T-helper 22 cell (primary cell): Measurements from ENCODE around the gene LAMTOR3.

Source experiments
- DNase-seq: peaks from one replicate; pipeline ENCODE4 v3.0.0-alpha.2; 2020; ENCODE audit warnings: low read depth

Gene LAMTOR3

DNA sequence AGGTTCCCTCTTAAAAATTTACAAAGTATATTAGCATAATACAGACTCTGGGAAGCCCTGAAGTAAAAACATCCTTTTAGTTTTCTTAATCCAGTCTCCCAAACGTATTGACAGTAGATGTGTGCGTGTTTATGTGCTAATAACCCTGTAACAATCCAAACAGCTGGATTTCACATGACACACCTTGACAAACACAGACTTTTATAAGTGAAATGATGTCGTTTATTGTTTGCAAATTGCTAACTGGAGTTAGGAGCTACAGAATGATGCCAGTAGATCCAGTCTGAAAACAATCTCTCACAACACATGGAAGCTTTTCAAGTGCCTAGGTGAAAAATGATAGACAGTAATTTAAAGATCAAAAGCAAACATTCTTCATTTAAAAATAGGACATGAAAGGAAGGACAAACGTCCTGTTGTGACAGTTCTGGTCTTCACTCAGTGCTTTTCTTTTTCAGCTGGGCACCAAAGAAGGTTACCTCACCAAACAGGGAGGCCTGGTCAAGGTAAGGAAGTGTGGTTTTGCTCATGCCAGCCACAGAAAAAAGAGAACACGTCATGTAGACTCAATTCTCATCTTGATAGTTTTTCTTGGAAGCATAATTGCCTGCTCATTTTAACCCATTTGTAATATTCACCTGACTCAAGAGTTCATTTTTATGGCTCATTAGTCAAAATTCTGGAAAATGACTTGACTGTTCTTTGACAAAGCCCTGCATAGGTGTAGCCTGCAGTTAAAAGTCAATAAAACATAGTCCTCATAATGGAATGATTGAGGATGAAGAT, 32.9 kb downstream of the LAMTOR3 start:
- DNase-seq, result no peak

DNA sequence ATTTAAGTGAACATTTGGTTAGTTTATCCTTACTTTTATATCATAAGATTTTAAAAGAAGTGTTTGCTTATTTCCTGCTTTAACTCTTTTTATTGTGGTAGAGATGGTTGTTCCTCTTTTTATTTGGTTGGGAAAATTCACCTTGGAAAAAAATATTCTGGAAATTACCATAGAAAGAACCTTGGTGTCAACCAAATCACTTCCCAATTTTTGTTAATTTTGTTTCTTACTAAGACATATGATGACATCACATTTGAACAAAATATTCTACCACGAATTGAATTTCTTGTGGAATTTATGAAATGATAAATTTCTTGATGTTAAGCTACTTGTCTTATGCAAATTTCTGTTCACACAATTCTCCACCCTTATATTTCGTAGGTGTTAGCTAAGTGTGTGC, 33.7 kb downstream of the LAMTOR3 start:
- no peak for DNase-seq

DNA sequence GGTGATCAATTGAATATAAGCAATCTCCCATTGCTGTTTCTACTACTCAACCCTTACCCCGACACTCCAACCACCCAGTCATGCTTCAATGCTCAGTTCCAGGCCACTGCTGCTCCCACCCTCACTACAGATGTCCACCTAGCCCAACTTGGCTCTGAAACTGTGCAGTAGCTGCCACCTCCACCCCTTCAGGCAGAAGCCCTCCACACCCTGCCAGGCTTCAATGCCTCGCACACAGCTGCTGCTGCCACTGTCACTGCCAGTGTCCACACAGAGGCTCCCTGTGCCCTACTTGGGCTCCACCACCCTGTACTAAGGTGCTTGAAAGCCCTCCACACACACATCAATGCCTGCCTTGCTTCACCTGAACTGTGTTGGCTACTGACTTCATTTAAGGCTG, 34.6 kb downstream of the LAMTOR3 start:
- no peak for DNase-seq

DNA sequence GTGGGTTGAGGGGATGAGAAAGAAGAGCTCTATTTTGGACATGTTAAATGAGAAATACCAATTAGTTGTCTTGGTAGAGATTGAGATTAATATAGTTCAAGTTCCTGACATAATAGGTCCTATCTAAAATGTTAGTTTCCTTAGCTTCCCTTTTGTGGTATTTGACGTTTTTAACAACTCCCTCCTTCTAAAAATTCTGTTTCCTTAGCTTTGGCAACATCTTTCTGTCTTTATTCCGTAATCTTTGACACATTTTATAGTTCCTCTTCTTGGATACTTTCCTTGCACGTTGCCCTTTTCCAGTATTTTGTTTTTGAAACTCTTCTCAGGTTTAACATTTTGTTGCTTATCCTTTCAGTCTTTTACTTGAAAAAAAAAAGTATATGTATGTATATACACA, 36.9 kb downstream of the LAMTOR3 start:
- no peak for DNase-seq

DNA sequence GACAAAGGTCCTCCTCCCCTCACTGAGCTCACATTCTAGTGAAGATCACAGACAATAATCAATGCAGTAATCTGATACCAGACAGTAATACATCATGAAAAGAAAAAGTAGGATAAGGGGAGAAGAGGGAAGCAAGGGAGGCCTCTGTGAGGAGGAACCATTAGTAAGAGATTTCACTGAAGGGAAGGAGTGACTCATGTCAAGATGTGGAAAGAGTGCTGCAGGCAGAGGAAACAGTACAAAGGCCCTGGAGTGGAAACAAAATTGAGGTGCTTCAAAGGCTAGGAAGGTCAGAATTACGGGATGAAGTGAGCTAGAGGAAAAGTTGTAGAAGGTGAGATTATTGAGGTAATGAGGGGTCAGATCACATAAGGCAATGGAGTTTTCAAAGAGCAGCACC, 38.1 kb downstream of the LAMTOR3 start:
- no peak for DNase-seq

DNA sequence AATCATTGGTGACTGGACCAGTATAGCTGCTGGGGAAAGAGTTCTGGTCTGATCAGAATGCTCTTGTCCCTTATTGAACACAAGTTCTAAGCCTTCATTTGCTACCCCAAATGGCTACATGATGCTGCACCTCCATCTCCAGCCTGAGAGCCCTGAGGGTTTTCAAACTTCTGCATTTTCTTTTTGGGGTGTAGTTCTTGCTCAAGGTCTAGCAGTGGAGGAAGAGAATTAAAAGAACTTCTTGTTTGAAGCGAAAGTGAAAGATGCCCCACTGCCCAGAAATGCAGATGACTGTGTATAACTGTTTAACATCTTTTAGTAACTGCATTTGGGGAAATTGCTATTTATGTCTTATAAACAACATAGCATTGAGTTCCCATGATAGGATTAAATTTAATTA, 38.5 kb downstream of the LAMTOR3 start:
- no peak for DNase-seq

DNA sequence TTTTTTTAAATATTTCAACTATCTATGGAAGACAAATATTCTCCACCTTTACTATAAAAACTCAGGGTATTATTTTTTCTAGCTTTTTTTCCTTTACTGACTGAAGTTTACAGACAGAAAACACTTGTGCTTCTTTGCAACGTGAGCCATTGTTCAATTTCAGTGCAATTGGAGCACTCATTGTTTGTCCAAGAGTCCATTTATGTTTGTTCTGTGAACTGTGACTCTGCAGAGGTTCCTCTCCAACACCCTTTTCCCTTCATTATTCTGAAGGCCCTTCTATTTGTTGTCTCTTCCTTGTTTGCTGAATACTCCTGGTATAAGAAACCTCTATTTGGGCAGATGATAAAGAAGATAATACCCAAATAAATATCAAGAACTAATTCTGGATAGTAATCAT, 40.2 kb downstream of the LAMTOR3 start:
- no peak for DNase-seq

DNA sequence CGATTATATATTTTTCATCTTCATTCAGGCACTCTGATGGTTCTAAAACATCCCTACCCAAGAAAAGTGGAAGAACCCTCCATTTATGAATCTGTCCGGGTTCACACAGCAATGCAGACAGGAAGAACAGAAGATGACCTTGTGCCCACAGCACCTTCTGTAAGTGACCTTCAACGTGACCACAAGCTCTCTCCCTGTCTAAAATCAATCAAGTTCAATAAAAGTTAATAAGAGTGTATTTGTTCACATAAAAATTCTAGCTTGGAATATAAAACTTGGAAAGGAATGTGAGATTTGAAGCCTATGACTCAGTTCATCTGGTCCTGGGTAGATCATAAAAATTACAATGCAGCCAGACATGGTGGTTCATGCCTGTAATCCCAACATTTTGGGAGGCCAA, 41.0 kb downstream of the LAMTOR3 start:
- no peak for DNase-seq

DNA sequence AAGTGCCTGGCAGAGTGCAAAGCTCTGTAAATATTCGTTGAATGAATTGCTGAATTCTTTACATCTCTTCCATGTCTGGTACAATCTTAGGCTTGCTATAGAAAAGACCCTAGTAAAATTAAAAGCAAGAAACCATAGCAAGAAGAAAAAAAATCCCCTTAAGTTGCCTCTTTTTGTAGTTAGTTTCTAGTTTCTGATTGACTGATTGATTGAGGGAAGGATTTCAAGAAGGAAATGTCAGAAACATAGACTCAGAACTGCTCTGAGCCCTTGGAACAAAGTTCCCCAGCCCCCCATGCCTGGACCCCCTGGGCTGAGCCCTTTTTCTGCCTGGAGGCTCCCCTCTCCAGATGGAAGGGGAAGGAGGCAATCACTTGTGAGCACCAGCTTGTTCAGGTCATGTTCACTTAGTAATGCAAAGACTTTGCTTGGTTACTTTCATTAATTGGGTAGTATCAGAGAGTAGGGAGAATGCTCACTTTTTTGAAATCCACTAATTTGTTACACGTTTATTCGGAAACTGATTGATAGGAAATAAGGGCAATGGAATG, 42.0 kb downstream of the LAMTOR3 start:
- DNase-seq, result no peak

DNA sequence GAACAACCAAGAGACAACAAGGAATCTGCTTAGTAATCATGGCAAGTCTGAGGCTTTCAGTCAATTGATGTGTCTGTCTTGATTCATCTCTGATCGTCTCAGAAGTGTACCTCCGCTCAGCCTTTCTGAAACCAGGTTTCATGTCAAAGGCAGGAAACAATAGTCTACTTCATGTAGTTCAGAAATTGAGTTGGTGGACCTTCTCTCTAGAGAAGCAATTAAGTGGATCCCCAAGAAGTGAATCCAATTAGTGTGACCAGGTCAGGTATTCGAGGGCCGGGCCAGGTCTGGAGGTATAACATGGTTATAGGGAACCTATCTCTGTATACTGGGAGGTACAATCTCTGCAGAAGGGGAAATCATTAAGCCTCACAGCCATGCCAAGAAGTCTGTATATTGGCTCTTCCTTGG, 45.6 kb downstream of the LAMTOR3 start:
- DNase-seq, result no peak

DNA sequence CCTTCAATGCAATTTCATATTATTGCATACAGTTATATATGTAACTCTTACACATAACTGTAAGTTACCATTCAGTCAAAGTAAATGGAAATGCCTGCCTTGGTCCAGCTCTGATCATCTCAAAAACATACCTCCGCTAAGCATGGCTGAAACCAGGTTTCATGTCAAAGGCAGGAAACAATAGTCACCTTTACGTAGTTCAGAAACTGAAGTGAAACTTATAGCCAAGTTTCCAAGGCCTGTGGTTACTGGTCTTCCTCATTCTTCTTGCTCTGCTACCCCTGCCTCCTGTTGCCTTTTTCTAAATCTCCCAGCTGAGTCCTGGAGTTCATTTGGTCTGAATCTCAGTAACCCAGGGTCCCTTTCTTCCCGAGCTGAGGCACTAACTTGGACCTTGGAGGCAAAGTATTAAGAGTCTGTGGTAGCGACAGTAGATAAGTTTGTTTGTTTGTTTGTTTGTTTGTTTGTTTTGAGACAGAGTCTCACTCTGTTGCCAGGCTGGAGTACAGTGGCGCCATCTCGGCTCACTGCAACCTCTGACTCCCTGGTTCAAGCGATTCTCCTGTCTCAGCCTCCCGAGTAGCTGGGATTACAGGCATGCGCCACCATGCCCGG, 46.8 kb downstream of the LAMTOR3 start:
- no peak for DNase-seq

DNA sequence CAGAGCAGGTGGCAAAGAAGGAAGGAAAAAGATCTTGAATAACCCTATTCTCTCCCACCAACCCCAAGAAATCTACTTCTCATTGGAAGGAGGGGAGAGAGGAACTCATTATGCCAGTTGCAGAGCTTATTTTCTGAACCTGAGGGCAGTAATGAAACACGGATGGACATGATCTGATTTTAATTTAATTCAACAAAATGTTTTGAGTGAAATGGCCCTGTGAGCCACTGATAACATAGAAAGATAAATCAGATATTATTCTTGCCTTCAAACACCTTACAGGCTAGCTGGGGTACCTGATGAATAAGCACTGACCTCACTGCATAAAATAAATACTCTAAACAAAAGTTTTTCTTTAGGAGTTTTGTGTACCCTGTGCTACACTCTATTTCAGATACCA, 47.3 kb downstream of the LAMTOR3 start:
- DNase-seq, result no peak

DNA sequence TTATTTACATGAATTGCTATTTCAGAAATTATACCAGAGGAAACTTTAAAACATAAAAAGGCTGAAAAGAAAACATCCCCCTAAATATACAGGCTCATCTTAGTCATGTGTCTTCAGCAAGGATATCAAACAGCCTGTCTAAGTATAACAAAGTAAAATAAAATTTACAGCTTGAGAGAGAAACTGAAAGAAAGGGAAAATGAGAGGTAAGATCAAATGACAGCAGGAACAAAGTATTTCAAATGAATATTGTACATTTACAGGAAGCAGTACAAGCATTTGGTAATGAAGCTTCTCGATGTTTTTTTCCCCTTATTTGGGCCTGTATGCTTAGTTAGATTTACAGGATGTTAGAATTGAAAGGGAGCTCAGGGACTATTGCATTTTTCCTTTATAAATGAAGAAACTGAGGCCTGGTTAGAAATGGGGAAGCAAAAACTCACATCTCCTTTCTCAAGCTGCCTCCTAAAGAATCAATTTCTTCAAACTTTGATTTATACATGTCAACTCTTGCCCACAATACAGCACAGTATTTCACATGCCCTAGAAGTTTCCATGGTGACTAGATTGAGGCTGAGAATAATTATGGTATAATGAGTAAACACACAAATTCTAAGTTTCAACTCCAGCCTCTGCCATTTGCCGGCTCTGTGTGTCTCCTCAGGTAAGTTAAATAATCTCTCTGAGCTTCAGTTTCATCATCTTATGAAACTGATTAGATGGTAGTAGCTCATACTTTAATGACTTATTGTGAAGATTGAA, 48.3 kb downstream of the LAMTOR3 start:
- no peak for DNase-seq

DNA sequence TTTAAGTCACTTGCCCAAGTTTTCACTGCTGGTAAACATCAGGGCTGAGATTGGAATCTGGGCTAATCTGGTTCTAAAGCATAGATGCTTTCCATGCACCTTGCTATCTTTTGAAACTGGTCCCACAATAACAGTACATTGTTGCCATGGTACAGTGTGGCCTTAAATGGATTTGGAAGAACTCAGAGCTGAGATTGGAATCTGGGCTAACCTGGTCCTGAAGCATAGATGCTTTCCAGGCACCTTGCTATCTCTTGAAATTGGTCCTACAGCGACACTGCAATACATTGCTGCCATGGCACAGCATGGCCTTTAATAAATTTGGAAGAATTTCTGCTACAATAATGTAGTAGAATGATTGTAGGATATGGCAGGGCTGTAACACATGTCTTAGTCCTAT, 49.0 kb downstream of the LAMTOR3 start:
- no peak for DNase-seq

DNA sequence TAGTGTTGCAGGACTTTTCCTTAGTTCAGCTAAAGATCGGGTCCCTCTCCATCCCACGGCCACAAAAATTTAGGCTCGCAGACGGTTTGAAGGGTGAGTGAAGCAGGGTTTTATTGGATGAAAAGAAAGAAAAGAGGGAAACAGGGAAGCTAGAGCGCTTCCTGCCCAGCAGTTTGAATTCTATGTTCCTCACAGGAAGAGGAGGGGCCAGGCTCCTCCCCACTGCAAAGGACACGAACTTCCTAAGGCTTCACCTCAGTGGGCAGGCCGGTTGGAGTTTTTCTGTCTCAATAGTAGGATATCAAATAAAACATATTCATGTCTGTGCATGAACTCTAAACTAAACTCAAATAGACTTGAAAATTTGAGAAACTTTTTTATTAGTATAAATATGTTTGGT, 50.2 kb downstream of the LAMTOR3 start:
- DNase-seq, result no peak

DNA sequence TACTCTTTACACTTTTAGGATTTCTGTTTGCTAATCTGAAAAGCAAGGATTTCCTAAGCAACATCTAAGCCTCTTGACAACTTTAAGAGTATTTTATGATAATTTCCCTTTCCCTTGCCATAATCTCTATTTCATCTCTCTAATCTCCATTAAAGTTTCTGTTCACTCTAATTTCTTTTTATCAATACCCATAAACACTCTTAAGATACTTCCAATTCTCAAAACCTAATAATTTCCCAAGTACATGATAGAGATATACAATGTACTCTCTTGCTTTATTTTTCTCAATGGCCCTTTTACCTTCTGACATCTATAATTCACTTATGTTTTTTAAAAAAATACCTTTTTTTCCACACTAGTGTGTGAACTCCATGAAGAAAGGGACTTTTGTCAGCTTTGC, 50.8 kb downstream of the LAMTOR3 start:
- DNase-seq, result no peak

DNA sequence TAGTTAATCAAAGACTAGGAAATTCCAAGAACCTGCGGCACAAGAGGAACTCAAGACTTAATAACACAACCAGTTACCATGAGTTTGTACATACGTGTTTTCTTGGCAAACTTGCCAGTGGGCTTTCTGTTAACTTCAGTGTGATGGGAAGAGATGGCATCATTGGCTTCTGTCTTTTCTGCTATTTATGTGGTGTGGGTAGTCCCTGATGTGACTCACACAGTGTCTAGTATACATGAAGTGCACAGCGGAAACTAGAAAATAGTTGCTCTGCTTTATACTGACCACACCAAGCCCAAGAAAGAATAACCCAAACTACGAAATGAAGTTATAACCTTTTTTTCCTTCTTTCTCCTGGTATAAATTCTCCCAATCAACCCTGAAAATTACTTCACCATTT, 53.1 kb downstream of the LAMTOR3 start:
- DNase-seq, result no peak

DNA sequence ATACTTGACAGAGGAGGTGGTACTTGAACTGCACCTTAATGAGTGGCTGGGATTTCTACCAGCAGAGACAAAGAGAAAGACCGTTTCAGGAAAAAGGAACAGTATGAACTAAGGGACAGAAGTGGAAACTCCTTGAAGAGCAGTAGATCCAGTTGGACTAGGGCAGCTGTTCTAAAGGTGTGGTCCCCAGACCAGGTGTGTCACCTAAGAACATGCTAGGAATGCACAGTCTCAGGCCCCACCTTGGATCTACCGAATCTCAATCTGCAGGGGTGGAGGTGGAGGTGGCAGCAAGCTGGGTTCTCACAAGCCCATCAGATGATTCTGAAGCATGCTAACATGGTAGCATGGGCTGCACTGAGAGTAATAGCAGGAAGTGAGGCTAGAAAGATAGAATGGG, 55.3 kb downstream of the LAMTOR3 start:
- DNase-seq, result no peak

DNA sequence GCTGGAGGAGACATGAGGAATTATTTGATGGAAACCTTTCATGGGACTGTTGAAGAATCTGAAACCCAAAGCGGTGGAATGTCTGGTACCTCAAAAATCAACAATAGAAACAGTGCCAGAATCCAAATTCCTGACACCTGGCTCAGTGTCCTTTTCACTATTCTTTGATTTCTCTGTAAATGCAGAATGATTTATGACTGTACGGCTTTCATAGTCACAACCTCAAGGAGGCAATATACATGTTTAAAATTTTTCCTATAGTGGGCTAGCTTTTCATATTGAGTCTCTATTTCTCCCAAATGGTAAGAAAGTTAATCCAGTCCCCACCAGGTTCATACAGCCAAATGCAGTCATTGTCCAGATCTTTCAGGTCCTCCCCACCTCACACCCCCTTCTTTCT, 58.3 kb downstream of the LAMTOR3 start:
- DNase-seq, result no peak

DNA sequence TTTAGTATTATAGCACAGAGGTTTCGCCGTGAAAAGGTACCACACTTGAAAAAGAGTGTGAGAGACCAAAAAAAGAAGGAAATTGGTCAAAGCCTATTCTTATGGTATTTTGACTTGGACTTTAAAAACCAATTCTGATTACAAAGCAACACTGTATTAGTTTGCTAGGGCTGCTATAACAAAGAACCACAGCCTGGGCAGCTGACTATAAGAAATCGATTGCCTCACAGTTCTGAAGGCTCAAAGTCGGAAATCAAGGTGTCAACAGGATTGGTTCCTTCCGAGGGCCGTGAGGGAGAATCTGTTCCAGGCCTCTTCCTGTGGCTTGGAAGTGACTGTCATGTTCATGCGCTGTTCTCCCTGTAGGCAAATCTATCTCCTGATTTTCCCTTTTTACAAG, 59.7 kb downstream of the LAMTOR3 start:
- no peak for DNase-seq

DNA sequence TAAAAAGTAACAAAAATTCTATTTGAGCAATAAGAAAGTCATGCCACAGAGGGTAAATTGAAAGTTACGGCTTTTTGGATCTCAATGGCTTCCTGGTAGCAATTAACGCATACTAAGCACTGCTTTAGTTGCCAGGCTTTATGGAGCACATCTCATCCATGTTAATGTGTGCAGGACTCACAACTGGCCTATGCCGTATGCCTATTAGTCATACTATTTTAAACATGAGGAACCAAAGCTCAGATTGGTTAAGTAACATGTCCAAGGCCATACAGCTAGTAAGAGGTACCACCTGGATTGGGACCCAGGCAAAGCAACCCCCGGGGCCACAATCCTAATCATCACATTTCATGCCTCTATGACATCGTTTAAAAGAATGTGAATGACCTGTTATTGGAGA, 60.5 kb downstream of the LAMTOR3 start:
- DNase-seq, result no peak

DNA sequence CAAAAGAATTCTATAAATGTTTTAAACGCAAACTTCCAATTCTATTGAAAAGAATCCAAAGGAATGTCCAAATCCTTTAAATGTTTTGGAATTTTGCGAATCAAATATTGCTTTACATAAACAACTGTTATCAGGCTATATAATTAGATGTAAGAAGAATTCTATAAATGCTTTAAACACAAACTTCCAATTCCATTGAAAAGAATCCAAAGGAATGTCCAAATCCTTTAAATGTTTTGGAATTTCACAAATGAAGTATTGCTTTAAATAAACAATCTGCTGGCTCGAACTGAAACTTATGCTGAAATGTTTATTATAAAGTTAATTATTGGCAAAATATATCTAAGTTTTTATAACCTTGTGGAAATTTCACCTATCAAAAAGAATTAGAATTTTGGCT, 61.5 kb downstream of the LAMTOR3 start:
- DNase-seq, result no peak

DNA sequence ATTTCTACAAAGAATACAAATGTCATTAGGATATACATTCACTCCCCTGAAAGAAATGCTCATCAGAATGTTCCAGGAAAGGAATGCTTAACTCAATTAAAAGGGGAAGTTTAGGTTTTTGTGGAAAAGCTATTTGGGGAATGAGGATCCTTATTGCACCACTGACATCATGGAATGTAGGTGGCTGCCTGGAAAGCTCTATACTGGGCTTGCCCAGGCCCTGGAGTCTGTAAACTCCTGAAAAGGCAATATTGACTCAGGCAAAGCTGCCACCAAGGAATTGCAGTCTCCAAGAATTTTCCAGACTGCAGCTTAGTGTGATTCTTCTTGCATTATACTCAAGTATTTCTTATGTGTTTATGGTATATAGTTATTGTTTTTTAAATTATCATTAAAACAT, 61.9 kb downstream of the LAMTOR3 start:
- DNase-seq, result no peak
